Limb (tissue), 2 donors: ENCODE data around the gene CABYR.

Experiments used
- DNase-seq, 2 donors: peaks; one replicate each; pipeline ENCODE4 v3.0.0-alpha.2; 2016; ENCODE audit errors: extremely low spot score in 2 of 2

The CABYR gene

DNA sequence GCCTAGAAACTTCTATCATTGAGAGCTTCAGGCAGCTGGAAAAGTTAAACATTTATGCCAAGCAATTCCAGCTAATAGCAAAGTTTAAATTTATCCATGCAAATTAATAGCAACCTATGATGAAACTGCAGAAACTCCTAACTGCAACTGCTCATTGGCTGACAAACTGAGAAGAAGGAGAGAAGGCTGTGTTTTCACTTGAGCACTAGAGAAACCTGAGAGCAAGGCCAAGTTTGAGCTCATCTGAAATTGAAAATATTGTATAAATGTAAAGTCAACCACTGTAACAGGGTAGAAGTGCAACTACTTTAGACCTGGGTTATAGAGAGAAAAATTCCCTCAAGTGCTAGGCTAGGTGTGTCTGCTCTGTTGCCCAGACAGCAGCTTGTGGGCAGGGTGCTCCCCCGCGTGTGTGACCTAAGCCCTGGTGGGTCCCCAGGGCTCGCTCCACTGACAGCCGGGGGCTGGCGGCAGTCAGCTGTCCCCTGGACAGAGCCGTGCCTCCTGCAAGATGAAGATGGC, 50.2 kb downstream of the CABYR start:
- DNase-seq, result peak in 1 of 2 donors; percentile 18

DNA sequence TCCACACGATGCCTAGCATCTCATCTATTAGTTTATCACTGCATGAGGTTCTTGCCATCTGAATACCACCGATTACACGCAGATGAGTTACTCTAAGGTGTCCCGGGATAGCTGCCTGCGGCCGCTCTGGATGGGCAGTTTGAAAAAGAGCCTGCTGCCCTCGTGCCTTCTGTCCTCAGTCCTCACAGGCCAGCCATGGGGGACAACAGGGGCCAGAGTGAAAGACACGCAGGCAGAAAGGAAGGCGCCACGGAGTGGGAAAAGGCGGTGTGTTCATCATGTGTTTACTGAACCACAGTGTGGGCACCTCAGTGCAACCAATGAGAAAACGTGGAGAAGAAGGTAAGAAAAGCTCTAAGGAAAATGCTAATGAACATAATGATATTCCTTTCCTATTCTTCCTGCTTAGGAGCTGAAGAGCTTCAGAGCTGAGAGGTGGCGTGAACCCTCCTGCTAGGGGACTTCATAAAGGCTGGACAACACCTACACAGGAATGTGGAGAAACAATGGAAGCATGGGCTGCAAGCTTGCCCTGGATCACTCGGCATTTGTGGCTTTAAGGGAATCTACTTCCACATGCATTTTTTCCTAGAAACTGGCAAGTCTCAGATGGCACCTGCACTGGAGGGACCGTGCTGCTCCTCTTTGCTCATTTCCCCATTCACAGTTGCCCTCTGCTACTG, 50.9 kb downstream of the CABYR start:
- no peak for DNase-seq

DNA sequence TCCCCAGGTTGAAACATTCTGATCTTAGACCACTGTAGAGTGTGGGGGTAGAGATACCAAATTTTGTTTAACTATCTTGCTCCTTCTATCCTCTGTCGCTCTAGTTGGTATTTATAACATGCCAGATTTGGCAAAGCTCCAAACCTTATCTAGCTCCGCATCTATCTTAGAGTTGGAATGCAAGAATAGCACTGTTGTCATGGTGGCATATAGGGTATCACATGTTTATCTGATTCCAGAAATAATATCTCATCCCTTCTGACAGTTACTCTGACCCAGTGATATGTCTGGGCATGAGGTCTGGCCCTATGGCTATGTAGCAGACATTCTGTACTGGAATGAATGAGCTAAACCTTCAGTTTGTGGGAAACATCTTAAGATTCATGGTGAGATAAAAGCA, 51.7 kb downstream of the CABYR start:
- peak in 1 of 2 donors; percentile 12 for DNase-seq

DNA sequence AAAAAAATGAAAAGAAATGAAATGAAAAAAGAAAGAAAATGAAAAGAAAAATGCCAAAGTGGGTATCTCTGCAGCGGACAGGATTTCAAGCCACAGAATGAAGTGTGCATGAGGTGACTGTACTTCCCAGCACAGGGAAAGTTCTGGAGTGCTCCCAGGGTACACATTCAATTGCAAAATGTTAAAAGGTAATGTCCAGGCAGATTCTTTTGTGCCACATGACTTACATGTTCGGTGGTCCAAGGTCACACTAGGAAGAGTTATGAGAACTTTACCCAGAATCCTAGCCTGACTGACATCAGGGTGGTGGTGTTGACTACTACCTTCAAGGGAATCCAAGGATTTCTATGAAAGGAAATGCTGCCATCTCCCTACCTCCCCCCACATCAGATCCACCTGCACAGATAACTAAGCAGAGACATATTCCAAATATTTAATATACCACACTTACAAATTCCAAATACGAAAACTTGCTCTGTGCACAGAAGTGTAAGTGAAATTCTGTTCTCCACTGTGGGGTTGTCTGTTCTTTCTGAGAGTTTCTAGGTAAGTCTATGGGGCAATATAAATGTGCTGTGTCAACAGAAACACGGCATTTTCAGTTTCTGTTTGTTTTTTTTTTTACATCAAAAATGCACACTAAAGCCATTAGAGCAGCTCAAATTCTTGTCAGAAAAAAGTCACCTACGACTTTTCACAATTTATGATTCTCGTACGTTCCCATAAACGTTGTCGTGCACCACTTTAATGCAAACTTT, 56.6 kb downstream of the CABYR start:
- no peak for DNase-seq

DNA sequence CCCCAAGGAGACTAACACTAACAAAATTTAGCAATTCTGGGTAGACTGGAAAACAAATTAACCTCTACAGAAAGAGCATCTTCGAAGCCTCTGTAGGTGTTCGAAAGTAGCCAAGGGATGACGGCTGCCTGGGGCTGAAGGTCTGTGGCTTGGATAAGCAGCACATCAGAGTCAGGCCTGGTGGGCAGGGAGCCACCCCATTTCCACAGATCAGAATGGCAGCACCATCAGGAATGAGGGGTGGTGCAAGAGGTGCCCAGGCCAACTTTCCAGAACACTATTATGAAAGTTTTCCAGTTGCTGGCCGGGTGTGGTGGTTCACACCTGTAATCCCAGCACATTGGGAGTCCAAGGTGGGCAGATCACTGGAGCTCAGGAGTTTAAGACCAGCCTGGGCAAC, 57.9 kb downstream of the CABYR start:
- no peak for DNase-seq

DNA sequence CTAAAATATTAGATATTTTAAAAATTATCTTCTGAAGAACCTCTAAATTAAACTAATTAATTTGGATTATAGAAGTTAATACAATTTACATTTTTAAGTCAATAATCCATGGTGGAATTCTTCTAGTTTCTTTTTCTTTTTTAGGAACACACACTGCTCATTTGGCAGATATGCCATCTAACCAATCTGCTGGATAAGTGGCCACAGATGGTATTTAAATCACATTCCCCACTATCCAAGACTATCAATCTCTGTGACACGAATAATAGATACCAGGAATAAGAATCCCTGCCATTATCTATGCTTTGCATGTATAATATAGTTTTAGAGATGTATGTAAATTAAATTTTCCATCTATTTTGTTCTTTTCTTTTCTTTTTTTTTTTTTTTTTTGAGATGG, 58.5 kb downstream of the CABYR start:
- DNase-seq, result no peak

DNA sequence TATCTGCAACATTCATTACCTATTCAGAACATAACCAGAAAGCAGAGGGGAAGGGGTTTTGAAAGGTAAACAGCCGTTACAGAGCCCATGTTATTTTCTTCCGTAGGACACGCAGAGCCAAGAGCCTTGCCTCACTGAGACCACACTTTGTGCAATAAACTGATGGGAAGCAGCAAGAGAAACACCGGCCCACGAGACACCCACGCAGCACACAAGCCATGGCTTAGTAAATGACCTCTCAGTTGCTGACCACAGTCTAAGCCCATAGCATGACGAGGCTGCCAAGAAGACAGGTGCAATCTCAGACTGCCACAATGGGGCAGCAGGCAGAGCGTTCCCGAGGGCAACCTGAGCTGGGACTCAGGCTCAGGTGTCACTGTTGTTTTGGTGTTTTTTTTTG, 59.6 kb downstream of the CABYR start:
- no peak for DNase-seq

DNA sequence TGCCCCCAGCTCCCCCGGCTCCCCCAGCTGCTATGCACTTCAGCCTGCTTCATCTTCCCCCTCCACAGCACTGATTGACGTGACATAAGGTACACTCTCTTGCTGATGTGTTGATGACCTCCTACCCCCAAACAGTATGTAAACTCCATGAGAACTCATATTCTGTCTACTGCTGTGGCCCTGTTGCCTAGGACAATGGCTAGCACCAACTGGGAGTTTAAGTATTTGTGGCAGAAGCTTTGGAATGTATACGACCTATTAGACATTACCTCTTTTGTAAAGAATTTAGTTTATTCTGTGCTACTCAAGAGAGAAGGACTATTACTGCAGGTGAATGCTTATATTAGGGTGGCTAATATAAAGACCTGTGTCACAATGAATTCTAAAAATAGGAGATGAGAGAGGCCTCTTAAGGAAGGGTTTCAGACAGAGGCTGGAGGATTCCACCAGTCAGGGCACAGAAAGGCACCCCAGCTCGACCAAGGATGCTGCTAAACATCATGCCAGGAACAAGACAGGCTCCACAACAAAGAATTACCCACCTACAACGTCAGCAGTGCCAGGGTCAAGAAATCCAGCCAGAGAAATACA, 60.6 kb downstream of the CABYR start:
- no peak for DNase-seq

DNA sequence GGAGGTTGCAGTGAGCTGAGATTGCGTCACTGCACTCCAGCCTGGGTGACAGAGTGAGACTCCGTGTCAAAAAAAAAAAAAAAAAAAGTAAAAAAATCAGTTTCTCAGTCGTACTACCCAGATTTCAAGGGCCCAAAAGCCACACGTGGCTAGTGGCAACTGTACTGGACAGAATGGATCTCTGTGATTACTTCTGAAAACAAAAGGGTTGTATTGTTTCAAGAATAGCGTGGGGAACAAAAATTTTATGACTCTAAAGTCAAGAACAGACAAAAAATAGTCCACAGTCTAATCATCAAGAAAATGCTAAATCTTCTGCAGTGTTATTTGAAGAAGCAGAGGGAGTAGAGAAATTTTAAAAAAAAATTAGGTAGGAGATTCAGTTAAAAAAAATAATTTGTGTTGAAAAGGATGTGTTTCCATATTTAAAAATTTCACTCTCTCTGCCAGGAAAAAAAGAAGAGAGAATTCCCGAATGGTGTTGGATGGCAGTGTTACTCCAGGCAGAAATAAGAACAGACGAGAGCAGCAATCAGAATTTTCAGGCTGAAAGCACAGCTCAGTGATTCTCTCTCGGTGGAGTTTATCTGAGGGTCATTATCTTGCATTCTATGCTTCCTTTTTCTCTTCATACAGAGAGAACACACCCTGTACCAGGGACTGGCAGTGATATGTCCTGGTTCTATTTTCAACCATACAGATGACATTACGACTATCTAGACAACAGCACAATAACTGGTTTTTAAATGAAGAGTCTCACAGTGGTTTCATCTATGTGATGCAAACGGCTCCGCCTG, 61.8 kb downstream of the CABYR start:
- no peak for DNase-seq

DNA sequence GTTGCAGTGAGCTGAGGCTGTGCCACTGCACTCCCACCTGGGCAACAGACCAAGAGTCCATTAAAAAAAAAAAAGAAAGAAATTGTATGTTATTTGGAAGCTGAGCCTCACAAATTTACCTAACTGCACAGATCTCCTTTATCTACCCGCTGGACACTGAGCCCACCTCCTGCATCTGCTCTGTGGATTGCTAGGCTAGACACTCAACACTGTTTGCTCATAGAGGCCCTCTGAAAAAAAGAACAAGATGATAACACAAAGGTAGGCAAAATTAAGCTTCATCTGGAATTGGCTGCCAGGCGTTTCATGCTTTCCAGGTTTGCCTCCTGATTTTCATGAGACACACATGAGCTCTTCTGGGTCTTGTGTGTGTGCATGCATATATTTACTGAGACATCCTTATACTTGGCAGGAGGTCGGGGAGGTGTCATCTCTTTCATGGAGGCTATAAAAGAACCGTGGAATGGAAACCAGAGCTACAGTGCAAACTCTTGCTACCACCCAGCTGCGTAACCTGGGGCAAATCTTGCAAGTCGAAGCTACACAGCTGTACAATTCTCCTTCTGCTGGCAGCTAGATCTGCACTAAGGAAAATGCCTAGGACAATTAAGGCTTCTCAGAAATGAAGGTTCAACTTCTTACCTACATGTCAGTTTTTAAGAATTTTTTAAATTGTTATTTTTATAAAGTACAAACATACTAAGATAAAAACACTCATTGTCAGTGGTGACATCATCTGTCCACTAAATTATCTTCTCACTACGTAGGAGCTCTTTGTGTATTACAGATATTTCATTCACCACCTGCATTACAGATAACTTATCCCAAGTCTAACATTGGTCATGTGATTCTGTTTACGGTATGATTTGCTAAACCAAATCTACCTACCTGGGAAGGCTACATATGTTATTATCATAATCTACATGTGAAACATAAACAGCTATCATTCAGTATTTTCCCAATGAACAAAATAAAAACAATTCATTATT, 63.1 kb downstream of the CABYR start:
- DNase-seq, result no peak

DNA sequence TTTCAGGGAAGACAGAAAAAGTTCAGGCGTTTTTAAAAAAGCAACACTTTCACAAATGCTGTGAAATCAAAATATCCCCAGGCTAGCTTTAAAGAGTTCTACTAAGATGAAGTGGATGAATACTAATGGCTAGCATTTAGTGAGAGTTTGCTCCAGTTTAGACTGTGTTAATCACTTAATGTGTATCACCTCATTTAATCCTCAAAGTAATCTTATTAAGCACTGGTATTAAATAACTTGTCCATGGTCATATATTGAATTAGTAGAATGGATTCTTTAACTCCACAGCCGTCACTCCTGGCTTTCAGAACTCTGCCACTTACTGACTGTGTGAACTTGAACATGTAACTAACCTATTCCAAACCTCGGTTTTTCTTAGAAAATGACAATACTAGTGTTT, 66.0 kb downstream of the CABYR start:
- no peak for DNase-seq

DNA sequence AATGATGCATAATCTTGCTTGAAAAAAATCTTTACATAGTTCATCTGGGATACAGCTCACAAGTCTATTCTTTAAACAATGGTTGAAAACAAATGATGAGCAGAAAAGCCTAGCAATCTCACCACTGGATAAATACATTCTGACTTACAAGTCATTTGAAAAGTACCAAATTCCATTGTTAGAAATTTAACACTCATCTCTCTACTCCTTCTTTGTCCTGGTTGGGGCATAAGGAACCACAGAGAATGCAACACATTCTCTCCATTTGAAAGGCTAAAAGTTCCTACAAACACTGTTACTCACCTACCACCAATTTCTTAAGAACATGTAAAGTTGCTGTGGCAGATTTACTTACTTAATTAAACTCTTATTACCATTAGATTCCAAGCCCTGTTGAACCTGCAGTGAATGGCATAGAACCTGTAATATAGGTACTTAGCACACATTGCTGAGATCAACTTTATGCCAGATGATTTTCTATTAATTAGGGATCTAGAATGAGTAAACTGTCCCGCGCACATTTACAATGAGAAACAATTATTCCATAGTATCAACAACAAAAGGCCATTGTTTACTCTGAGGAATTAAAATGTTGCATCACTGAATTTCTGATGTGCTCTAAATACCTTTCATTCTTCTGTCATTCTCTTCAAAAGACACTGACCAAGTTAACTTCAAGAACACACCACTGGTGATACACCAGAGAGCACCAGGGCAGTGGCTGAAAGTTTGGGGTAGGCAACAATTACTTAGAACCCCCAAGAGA, 69.6 kb downstream of the CABYR start:
- DNase-seq, result no peak

DNA sequence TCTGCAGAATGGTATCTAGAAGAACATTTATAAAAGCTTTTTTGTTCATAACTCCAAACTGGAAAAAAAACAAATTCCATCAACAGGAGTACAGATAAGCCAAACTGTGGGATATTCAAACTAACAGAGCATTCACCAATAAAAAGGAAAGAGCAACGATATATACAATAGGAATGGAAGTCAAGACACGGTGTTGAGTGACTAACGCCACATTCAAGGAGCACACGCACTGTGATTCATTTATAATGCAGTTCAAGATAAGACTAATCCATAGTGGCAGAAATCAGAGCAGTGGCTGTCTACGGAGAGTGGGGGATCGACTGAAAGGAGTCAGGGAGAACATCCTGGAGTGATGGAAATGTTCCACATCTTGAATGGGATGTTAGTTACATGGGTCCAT, 70.7 kb downstream of the CABYR start:
- DNase-seq, result no peak
